Activated CD8-positive, alpha-beta memory T cell treated with anti-CD3 and anti-CD28 coated beads, Interleukin-2, amount 50 U/mL, for 24 hours (primary cell): ENCODE data around the gene TSPAN6.

Experiments used
- DNase-seq: peaks from one replicate; pipeline ENCODE4 v3.0.0-alpha.2; 2020; ENCODE audit errors: extremely low read depth

Gene TSPAN6

GRCh38 chrX:100584611-100585010, 52.0 kb downstream of the TSPAN6 start, which contains the start of gene TNMD:
Gene TNMD (plus strand): TSS chrX:100584936. CDS start chrX:100585019, 83 bp downstream.
- no peak for DNase-seq
